ENCODE data around the gene NUDT19.

DNA sequence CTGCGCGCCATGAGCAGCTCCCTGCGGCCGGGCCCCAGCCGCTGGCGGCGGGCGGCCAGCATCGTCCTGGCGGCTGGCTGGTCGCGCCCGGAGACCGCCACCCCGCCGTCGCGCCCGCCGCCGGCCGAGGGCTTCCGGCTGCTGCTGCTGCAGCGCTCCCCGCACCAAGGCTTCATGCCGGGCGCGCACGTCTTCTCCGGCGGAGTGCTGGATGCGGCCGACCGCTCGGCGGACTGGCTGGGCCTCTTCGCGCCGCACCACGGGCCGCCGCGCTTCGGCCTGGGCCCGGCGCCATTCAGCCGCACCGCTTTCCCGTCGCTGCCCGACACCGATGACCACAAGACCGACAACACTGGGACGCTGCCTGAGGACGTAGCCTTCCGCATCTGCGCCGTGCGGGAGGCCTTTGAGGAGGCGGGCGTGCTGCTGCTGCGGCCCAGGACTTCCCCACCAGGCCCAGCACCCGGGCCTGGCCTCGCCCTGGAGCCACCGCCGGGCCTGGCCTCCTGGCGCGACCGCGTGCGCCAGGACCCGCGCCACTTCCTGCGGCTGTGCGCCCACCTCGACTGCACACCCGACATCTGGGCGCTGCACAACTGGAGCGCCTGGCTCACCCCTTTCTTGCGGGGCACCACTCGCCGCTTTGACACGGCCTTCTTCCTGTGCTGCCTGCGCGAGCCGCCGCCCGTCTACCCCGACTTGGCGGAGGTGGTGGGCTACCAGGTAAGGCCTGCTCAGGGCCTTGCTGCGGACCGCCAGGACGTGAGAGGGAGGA, 518 bp downstream of the NUDT19 start:
- no peak for TF ChIP-seq POLR2A (IDR thresholded peaks at IDR 0.05)
- TF ChIP-seq, protein P1, sequence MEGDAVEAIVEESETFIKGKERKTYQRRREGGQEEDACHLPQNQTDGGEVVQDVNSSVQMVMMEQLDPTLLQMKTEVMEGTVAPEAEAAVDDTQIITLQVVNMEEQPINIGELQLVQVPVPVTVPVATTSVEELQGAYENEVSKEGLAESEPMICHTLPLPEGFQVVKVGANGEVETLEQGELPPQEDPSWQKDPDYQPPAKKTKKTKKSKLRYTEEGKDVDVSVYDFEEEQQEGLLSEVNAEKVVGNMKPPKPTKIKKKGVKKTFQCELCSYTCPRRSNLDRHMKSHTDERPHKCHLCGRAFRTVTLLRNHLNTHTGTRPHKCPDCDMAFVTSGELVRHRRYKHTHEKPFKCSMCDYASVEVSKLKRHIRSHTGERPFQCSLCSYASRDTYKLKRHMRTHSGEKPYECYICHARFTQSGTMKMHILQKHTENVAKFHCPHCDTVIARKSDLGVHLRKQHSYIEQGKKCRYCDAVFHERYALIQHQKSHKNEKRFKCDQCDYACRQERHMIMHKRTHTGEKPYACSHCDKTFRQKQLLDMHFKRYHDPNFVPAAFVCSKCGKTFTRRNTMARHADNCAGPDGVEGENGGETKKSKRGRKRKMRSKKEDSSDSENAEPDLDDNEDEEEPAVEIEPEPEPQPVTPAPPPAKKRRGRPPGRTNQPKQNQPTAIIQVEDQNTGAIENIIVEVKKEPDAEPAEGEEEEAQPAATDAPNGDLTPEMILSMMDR (IDR thresholded peaks at IDR 0.05) = no peak
